HG02642 (cell line): Measurements from ENCODE around the gene CYP27C1.
"Not testable (repeated sequence)": the region's sequence is repeated elsewhere in the genome, so short reads cannot be mapped to it uniquely, and the experiment has no call there.

Source experiments
- ATAC-seq: cut with Tn5 transposase; IDR thresholded peaks from one replicate; pipeline ENCODE4 v1.9.1; 2021; ENCODE audit warnings: mild to moderate bottlenecking; ENCODE audit not compliant: unreplicated experiment, poor library complexity

The CYP27C1 gene

DNA sequence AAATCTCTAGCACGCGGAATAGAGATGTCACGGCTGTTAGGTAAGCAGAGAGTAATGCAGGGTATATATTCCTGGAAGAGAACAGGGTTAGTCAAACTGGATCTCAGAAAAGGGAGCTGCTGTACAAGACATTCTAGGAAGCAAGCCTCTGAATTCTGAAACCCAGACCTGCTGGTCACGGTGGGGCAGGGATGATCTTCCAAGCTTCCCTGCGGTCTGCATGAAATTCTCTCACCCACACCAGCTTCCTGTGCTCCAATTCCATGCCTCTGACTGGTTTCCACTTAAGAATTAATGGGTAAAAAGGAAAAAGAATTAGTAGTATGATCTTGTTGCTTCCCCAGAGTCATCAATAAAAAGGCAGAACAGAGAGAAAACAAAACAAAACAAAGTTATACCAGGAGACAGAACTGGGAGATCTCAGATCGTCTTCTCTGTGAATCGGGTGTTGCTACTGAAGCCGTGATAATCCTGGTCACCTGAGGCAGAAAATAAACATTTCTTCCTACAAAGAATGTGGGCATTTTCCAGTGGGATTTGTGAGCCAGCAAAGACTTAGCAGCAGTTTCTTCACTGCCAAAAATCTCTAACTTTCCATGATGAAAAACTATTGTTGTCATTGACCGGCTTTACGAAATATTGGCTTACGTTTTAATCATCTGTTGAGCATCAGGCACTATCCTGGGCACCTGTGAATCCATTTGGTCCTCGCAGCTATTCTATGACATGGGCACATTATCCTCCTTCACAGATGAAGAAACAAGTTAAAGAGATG, 5.3 kb upstream of the CYP27C1 start:
- ATAC-seq: no peak

DNA sequence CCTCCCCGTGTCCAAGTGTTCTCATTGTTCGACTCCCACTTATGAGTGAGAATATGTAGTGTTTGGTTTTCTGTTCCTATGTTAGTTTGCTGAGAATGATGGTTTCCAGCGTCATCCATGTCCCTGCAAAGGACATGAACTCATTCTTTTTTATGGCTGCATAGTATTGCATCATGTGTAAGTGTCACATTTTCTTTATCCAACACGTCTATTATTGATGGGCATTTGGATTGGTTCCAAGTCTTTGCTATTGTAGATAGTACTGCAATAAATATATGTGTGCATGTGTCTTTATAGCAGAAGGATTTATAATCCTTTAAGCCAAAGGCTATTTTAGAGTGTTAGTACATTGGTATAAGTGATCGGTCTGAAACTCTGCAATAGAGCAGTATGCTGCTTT, 4.0 kb upstream of the CYP27C1 start:
- not testable (repeated sequence) for ATAC-seq

DNA sequence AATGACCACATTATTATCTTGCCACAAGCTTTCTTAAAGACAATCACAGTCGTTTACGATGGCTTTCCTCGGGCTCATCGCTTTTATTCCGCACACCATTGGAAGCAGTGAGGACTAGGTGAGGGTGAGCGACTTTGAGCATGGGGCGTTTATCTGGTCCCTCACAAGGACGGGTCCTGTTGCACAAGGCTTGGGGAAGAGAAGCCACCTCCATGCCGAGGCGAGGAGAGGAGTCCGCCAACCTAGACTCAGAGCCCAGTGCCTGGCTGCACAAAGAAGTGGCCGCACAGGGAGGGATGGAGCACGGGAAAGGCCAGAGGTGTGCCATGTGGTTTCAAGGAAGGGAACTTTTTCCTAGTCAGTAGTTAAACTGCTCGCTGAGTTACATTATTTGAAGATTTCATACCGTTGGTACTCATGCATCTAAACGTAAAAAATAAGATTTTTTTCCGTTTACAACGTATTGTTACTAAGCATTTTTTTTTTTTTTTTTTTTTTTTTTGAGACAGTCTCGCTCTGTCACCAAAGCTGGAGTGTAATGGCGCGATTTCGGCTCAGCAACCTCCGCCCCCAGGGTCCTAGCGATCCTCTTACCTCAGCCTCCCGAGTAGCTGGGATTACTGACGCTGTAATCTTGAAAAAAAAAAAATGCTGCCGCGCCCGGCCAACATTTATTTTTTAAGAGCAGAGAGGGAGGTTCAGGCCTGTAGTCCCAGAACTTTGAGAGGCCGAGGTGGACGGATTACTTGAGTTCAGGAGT, 849 bp upstream of the CYP27C1 start:
- ATAC-seq: no peak

DNA sequence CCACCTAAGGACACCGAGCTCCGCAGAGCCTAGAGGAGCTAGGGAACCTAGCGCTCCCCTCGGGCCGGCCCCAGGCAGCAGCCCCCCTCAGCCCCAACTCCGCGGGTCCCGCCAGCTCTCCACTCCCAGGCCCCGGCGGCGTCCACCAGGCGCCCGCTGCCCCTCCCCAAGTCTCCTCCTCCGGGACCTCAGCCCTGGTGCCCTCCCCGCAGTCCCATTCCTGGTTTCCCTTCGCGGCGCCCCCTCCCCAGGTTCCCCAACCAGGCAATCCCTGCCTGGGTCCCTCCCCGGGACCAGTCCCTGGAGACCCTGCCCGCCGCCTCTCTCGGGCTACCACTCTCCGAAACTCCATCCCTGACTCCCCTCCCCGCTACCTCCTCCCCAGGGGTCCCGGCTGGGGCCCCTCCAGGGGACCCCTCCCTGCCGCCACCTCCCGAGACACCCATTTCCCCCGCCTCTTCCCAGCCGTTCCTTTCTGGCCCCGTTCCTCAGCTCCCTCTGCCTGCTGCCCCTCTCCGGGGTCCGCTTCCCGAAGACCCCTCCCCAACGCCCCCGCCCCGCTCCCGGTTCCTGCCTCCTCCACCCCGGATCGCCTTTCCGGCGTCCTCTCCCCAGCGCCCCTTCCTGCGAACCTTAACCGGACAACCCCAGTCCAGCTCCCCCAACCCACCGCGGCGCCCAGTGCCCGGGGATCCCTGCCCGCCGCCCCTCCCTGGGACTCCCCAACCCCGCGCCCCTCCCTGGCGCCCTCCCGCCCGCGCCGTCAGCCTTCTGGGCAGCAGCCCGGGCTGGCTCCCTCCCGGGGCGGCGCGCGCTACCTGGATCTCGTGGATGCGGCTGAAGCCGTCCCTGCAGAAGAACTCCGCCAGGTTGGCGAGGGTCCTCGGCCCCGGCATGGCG, 678 bp downstream of the CYP27C1 start:
- peak; percentile 9 for ATAC-seq

DNA sequence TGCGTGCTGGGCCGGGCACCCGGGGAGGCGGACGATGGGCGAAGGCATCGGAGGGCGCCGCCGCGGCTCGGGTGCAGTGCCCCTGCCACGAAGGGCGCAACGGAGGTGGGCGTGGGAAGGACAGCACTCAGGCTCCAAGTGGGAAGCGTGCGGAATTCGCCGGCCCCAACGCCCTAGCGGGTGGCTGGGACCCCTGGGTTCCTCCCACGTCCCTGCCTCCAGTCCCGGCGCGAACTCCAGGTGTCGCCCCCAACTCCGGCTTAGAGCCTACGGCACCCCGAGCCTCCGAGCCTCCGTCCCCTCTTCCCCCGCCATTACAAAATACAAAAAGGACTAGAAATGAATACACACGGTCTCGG, 1.3 kb downstream of the CYP27C1 start:
- ATAC-seq: no peak

DNA sequence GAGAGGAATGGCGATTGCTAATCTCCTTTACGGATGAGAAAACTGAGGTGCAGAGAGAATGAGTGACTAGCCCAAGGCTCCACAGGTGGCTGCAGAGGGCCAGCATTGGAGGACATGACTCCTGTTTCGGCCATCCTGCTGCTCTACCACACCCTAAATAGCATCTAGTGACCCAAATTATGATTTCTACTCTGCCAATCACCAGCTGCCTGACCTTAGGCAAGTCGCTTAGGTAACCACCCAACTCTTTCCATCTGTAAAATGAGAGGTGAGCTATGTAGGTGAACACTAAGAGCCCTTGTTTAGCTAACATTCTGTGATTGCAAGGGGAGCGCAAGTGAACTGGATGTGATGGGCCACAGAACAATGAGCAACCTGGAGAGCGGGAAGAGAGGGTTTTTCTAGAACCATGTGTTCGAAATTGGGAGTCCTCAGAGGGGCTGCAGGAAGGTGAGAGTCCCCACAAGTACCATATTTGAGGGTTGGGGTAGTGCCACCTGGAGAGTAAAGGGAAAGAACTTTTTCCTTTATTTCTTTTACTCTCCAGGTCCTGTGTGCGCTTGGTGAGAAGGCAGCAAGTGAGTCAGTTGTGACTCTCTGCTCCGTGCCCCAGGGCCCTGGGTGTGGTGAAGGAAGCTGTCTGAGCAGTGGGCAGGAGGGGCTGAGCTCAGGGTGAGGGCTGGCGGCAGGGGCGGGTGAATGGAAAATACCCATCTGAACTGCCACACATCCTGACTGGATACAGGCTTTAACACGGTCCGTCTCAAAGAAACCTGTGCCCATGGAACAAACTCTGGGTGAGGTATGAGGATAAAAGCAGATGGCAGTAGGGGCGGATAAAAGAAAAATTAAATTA, 2.4 kb downstream of the CYP27C1 start:
- ATAC-seq: no peak

DNA sequence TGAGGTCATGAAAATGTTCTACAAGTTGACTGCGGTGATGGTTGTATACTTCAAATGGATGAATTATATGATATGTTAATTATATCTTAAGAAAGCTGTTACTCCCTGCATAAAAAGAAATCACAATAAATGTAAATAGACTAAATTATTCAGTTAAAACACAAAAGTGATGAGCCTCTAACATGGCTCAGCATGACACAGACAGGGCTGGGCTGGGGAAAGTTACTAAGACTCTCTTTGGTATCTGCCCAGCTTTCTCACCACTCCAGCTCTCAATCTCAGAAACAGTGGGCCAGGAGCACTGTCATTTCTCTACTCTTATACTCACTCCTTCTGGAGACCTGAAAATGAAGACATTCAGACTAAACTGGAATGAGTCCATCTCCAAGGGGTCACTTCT, 3.5 kb downstream of the CYP27C1 start:
- no peak for ATAC-seq

DNA sequence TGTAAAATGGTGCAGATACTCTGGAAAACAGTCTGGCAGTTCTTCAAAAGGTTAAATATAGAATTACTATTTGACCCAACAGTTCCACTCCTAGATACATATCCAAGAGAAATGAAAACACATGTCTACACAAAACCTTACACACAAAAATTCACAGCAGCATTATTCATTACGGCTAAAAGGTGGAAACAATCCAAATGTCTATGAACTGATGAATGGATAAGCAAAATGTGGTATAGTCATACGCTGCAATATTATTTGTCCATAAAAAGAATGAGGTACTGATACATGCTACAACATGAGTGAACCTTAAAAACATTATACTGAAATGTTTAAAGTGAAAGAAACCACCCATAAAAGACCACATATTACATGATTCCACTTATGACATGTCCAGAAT, 4.0 kb downstream of the CYP27C1 start:
- no peak for ATAC-seq

DNA sequence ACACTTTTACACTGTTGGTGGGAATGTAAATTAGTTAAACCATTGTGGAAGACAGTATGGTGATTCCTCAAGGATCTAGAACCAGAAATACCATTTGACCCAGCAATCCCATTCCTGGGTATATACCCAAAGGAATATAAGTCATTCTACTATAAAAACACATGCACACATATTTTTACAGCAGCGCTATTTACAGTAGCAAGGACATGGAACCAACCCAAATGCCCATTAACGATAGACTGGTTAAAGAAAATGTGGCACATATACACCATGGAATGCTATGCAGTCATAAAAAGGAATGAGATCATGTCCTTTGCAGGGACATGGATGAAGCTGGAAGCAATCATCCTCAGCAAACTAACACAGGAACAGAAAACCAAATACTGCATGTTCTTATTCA, 5.9 kb downstream of the CYP27C1 start:
- not testable (repeated sequence) for ATAC-seq

DNA sequence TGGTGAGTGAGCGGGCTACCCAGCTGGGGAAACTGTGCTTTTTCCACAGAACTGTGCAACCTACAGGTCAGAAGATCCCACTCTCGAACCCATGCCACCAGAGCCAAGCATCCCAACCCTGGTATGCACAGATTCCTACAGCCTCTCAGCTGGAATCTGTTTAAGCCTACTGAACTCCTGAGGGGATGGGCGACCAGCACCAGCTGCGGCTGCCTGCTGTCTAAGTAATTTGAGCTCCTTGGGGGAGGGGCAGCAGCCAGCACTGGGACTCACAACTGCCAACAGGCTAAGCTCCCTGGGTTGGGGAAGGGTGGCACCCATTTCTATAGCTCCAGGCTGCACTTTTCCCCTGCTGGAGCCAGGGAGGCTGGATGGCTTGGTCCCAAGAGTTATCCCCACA, 11.8 kb downstream of the CYP27C1 start:
- ATAC-seq: no peak

DNA sequence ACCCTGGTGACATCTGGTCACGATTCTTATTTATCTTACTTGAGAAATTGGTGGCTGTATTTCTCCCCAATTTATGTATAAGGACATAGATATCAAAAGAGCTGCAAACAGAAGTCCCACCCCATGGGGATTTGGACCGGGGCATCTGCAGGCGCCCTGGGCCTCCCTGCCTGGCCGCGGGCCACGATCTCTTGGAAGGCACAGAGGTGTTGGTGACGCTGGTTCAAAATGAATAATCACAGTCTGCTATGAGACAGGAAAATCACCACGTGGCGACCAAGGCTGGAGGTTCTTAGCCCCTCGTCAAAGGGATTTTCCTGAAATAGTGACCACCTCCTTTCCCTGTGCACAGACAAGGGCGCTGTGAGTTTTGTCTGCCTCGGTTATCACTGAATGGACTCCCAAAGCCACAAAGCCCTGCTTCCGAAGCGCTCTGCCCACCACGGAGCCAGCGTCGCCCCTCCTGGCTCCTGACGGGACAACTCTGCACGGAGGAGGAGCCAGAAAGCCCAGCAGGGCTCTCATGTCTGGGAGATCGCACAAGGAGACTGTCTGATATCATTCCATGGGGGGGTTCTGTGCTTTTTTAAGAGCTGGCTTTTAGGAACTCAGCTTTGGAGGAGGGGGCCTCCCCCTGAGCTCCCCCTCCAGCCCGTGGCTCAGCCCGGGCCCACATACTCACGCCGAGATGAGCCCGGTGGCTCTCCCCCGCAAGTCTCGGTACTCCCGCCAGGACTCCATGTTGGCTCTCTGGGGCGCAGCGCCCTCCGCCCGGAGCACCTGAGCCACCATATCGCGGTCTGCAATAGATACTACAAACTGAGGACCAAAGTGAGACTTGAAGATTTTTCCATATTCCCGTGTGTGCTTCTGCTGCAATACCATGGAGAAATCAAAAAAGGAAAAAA, 14.6 kb downstream of the CYP27C1 start:
- no peak for ATAC-seq

DNA sequence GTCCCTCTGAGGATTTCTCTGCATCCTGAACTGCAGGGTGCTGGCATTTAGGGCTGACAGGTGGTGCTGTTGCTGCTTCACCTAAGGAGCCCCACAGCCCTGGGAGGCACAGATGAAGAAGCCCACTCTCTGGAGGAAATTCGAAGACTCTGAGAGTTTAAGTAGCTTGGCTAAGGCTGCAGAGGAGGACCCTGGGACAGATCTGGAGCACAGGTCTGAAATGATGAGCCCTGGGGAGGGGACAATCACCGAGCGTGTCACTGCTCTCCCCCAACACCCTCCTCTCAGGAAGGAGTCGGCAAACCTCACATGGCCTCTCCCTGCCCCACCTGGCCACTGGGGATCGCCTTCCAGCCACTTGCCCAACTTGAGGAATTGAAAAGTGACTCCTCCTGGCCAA, 18.6 kb downstream of the CYP27C1 start:
- ATAC-seq: no peak

DNA sequence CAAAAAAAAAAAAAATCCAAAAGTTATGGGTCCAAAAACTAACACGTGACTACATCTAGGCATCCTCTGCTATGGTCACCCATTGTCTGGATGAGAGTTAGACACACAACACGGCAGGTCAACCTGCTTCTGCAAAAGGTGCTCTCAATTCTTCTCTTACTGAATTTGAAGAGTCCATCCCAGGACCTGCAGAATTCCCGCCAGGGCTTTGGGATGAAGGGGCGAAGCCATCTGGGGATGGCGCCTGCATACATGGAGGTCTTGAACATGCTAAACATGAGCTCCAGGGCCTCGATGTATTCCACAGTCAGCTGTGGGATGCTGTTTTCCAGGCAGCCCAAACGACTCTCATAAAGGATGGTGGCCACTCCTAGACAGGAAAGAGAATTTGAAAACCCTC, 19.1 kb downstream of the CYP27C1 start:
- no peak for ATAC-seq

DNA sequence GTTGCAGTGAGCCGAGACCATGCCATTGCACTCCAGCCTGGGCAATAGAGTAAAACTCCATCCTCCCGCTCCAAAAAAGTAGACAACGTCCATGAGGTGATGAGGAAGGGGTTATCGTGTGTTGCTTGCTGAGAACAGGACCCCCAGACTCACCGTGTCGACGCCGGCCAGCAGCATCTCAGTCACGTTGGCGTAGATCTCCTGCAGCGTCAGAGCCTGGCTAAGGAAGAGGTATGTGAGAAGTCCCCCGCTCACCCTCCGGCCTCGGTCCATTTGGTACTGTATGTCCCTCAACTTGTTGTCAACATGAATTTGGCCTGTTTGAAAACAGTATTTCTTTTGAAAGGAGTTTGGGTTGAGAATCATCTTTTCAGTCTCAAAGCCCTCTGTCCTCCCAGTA, 20.9 kb downstream of the CYP27C1 start:
- ATAC-seq: no peak

DNA sequence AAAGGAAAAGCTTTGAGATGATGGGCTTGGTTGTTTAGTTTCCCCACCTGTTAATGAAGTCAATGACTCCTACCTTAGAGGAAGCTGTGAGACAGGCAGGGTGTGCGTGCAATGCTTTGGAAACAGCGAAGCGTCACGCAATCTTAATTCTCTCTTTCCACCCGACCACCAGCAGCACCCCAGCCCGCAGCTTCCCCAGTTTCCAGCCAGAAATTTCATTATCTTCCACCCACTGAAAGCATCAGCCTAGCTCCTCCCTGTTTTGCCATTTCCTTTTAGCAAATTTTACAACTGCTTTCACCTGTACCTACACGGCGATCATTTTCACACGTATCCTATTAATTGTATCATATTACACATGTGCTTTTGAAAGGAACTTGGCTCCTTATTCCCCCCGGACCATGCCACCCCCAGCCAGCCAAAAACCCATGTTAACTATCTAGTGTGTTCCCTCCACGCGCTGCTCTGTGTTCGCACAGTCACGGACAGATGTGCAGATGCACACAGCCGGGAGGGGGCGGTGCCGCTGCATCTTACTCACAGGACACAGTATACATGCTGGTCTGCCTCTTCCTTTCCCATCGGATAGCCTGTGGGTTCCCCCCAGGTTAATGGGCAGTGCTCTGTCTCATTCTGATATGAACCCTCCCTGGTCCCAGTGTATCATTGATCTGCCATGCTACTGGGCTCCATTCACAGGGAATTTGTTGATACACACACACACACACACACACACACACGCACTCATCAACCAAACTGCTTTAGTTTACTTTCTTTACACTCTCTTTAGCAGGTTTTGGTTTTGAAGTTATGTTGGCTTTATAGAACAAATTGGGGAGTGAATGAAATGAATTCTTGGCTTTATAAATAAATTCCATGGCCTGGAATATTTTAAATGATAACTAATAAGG, 22.4 kb downstream of the CYP27C1 start:
- no peak for ATAC-seq

DNA sequence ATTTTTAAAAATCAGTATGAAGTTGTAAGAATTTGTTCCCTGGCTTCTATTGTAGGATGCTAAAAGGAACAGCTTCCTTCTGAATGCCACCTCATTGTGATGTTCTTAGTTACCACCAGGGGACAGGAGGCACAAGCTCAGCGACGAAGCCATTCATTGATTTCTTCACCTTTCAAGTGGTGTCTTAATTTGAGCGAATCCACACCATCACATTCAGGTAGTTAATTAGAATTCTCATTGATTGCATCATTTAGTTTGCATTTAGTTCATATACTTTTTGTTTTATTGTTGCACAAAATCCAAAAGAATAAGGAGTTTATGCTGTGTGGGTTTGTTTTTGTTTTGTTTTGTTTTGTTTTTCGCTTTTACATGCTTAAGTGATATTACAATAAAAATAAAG, 23.1 kb downstream of the CYP27C1 start:
- ATAC-seq: no peak

DNA sequence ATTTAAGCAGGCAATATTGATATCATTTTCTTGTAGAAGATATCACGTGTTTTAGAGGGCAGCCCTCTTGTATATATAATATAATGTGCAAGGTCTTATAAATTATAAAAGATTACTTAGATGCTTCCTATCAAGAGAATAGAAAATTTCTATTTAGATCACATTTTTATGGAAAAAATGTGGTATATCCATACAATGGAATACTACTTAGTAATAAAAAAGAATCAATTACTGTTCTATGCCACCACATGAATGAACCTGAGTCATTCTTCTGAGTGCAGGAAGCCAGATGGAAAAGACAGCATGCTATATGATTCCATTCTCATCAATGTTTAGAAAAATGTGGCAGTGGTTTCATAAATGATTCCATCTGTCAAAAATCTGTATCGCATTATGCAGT, 23.6 kb downstream of the CYP27C1 start:
- no peak for ATAC-seq
